ENCODE data around the gene GHRL.

DNA sequence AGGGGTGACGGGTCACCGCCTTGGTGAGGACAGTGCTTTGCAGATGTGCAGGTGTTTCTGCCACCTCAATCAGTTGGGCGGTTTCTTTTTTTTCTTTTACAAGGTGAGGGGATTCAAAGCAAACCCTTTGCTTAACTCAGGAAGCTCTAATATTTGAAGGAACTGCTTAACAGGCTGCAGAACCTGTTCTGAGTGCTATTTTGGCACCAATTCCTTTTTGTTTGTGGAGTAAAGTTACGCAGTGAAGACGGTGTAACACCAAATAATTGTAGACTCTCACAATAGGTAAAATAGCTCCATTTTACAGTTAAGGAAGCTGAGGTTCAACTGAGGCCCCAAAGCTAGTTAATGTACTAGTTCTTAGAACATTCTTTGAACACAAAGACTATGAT lies 6.6 kb downstream of the GHRL start:
- TF ChIP-seq, protein P1, sequence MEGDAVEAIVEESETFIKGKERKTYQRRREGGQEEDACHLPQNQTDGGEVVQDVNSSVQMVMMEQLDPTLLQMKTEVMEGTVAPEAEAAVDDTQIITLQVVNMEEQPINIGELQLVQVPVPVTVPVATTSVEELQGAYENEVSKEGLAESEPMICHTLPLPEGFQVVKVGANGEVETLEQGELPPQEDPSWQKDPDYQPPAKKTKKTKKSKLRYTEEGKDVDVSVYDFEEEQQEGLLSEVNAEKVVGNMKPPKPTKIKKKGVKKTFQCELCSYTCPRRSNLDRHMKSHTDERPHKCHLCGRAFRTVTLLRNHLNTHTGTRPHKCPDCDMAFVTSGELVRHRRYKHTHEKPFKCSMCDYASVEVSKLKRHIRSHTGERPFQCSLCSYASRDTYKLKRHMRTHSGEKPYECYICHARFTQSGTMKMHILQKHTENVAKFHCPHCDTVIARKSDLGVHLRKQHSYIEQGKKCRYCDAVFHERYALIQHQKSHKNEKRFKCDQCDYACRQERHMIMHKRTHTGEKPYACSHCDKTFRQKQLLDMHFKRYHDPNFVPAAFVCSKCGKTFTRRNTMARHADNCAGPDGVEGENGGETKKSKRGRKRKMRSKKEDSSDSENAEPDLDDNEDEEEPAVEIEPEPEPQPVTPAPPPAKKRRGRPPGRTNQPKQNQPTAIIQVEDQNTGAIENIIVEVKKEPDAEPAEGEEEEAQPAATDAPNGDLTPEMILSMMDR (IDR thresholded peaks at IDR 0.05): no peak
- TF ChIP-seq POLR2A (IDR thresholded peaks at IDR 0.05): no peak

Measured in esophagus squamous epithelium (tissue), 4 donors.